ENCODE data around the gene DOCK4.
"Not testable (repeated sequence)": the region's sequence is repeated elsewhere in the genome, so short reads cannot be mapped to it uniquely, and the experiment has no call there.

The DOCK4 gene

DNA sequence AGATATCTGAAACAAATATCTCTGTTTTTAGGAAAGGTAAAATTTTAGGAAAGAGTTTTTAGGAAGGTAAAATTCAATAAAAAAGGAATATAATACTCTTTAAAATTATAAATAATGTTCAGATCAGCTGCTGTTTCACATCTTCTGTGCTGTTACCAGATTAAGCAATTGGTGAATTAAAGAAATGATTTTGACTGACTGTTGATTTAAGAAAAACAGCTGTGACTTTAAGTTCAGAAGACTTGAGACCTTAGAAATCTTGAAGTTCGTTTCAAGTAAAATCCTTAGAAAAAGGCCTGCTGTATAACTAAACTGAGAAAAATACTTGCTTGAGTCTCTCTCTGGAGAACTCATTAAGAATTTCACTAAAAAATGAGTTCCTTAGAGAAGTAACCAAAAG is 250.6 kb downstream of the DOCK4 start:
- DNase-seq (ENCODE audit: low spot score) (no peak), FAIRE-seq (no peak)

GRCh38 chr7:111954474-111955381 is 251.5 kb downstream of the DOCK4 start:
- no peak for FAIRE-seq
- no peak for DNase-seq (ENCODE audit: low spot score)

- no peak for DNase-seq (ENCODE audit: low spot score)
- FAIRE-seq = no peak
Observed at GRCh38 chr7:111954056-111954455, 252.1 kb downstream of the DOCK4 start.

GRCh38 chr7:111953611-111954010 is 252.6 kb downstream of the DOCK4 start:
- FAIRE-seq = no peak
- DNase-seq (ENCODE audit: low spot score) = peak; percentile 44

DNA sequence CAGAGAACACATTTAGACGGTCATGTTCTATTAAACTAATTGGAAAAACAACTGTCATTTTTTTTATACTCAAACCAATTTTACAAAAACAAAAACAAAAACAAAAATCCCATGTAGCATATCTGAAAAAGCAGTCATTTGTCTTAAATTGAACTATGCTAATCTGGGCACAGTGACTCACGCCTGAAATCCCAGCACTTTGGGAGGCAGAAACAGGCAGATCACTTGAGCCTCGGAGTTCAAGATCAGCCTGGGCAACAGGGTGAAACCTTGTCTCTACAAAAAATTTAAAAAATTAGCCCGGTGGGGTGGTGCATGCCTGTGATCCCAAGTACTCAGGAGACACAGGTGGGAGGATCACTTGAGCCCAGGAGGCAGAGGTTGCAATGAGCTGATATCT is 253.4 kb downstream of the DOCK4 start:
- no peak for FAIRE-seq
- no peak for DNase-seq (ENCODE audit: low spot score)

GRCh38 chr7:111951052-111951451 is 255.1 kb downstream of the DOCK4 start:
- DNase-seq (ENCODE audit: low spot score) = no peak
- FAIRE-seq = peak; percentile 39

DNA sequence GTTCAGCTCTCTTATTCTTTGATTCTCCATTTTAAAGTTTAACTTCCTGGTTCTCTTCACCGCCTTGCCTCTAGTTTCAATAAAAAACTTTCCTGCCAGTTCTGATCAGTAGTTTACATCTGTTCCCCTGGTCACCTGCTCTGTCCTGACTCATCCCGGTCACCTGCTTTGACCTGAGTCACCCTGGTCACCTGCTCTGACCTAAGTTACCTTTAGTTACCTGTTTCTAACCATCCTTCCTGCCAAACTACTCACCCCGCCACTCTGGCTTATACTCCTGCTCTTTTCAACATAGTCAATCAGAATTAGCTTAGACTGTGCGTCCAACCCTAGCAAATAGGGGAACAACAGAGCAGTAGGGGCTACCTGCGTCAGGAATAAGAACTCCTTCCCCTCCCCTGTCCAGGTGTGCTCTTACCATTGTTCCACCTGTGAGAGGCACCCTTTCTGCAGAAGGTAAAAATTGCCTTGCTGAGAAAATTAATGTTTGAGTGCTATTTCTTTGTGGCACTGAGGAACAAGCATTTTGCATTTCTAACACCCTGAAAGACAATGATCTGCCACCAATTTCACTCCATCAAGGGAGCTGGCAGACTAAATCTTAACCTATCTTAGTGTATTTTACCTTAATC is 263.6 kb downstream of the DOCK4 start:
- FAIRE-seq (no peak), DNase-seq (ENCODE audit: low spot score) (no peak)

DNA sequence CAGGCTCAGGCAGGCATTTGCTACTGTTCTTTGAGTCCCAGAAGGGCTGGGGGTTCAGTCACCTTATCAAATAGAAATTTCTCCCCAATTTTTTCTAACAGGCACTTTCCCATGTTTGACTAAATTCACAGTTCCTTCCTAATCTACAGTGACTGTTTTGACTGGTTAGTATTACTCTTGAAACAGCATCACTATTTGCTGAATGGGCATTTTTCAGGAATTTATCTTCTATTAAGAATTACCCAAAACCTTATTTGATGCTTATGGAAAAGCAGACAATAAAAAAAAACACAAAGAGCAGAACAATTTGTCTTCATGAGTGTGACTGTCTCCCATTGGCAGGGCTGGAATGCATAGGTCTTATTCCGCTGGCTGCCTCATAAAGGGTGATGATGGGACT is 269.0 kb downstream of the DOCK4 start:
- FAIRE-seq = no peak
- DNase-seq (ENCODE audit: low spot score) = no peak

- DNase-seq (ENCODE audit: low spot score) (no peak), FAIRE-seq (no peak)
Observed at GRCh38 chr7:111933609-111934008, 272.6 kb downstream of the DOCK4 start.

DNA sequence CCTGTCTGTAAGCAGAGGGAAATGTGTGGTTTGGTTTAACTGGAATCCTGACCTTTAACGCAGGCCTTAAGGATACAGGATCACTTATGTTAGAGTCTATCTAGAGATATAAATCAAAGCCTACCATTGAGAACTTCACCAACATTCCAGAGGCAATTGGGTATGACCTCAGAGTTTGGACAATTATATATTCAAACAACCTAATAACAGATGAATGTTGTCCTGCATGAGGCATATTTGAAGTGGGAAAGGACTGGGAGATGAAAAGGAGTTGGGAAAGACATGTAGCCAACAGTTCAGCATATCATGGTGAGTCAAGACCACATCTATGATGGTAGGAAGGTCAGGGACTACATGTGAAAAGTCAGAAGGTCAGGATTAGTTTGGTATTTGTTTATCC is 274.2 kb downstream of the DOCK4 start:
- no peak for DNase-seq (ENCODE audit: low spot score)
- no peak for FAIRE-seq

DNA sequence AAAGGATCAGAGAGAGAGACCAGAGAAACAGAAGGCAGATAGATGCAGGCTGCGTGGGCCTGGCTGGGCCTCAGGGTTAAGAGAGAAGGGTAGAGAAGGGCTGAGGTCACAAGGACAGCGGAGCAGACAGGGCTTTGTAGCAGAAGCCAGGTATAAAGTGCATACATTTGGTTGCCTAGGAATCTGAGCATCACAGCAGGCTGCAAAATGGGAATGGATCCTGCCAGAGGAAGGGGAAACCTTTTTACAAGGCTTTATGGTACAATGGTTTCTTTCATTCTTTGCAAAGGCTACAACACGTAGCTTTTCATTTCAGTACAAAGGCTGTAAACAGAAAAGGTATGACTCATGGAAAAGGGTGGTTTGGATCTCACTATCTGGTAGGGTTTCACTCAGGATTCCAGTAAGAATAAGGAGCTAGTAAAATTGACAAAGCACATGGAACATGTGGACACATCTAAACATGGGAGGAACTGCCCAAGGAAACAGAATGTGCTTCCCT is 275.1 kb downstream of the DOCK4 start:
- DNase-seq (ENCODE audit: low spot score) (no peak), FAIRE-seq (no peak)

DNA sequence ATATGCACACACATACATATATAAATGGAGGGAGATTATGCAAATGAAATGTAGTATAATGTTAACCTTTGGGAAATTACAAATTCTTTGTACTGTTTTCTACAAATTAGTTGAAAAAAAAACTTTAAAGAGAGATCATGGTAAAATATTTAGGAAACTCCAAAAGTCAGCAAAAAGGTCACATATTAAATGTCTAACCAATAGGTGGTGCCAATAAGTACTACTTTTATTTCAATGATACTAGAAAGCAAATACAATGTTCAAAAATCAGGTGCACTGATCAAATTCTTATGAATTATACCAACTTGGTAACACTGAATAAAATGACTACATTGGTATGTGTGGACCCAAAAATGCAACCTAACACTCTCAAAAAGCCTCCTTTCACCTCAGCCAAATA is 276.9 kb downstream of the DOCK4 start:
- DNase-seq (ENCODE audit: low spot score) (no peak), FAIRE-seq (peak; percentile 35)

- DNase-seq (ENCODE audit: low spot score) = no peak
- FAIRE-seq = no peak
Observed at GRCh38 chr7:111927353-111928019, 278.7 kb downstream of the DOCK4 start.

DNA sequence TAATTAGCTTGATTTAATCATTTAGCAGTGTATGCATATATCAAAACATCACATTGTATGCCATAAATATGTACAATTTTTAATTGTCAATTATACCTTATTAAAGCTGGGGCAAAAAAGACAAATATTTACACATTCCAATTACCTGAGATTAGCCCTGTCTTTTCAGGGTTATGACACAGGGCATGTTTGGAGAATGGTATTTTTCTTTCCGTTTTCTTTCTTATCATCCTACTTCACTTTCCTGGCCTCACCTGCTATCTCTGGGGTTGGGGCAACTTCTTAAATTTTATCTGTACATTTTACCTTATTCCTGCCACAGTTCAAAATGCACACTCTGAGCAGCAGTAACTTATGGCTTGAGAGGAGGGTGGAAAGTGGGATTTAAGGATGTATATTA is 285.9 kb downstream of the DOCK4 start:
- no peak for FAIRE-seq

DNA sequence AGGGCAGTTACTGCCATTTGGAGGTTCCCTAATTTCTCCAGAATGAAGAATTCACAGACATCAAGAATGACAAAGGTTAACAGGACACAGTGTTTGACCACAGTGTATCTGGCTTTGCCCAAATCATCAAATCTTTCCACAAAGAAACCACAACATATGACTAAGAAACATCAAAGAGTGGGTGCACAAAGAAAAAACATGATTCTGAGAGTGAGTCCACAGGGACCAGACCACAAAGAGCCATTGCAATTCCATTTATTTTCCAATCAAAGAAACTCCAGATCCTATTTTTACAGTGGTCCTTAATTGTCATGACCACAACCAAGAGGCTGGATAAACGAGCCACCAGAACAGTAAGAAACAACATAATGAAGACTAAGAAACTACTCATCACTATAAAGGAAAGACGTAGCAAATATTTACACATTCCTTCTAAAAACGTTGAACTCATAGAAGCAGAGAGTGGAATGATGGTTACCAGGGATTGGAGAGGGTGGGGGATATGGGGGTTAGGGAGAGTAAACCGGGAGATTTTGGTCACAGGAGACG is 286.5 kb downstream of the DOCK4 start:
- DNase-seq (ENCODE audit: low spot score) (peak; percentile 53), FAIRE-seq (peak; percentile 88)

More for the DNA sequence above, 285.9 kb downstream of the DOCK4 start:
- no peak for DNase-seq (ENCODE audit: low spot score)

DNA sequence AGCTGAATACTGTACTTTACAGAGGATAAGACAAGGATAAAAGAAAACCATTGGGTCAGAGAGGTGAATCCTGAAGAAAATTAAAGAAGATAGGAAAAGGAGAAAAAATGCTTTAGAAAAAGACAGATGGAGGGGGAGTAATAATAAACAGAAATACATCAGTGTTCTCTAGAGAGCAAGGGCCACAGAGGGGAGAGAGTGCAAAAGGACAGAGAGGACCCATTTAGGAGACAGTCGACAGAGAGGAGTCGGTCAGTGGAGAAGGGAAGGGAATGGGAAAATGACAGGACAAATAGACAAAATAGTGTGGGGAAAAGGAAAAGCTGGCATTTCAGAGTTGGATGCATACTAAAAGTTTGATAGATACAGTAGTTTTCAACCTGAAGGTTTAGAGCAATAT is 287.0 kb downstream of the DOCK4 start:
- DNase-seq (ENCODE audit: low spot score) = no peak
- no peak for FAIRE-seq

DNA sequence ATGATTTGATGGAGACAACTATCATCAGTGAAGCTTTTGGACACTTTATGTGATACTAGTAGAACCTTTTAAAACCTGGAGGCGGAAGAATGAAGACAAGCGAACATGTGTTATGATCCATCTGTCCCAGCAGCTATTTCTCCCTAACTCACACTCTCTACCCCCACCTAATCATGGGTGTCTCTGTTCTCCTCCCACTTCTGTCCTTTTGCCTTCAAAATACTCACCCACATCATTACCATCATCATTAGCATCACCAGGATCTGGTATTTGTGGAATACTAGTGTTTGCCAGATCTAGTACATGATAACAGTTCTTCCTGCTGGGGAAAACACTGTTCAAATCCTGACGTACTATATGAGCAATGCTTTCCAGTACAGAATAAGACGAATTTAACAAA is 287.7 kb downstream of the DOCK4 start:
- DNase-seq (ENCODE audit: low spot score) (no peak), FAIRE-seq (no peak)

GRCh38 chr7:111917404-111917803 is 288.8 kb downstream of the DOCK4 start:
- FAIRE-seq; DNase-seq (ENCODE audit: low spot score): not testable (repeated sequence)

- FAIRE-seq = no peak
- DNase-seq (ENCODE audit: low spot score) = no peak
Observed at GRCh38 chr7:111914291-111914690, 291.9 kb downstream of the DOCK4 start.

DNA sequence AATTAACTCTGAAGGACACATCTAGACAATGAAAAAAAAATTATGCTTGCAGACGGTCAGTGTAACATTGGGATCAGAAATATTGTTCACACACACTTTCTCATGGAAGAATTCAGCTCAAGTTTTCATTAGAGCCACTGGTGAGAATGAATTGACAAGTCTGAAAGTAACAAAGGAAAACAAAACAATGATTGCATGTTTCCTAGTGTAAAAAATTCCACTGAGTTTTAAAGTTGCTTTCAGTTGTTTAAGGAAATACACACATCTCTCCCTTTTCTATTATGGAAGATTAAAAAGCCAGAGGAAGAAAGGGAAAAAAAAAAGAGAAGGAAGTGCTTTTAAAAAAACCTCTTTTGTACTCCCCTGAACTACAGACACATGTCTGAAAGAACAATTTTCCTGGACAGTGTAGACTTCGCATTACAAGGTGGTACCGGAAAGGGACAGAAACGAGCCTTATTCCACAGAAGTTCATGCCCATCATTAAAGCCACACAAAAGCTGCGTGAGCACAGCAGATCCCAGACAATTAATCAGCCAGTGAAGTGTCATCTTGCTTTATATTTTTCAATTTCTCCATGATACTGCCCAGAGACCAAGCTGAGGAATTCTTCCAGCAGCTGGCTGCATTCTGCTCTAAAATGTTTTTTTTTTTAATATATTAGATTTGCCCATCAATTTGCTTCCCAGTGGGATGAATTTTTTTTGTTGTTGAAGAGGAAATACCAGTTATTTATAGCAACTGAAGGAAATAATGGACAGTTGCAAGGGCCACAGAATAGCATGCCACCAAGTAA is 294.8 kb downstream of the DOCK4 start:
- DNase-seq (ENCODE audit: low spot score) (no peak), FAIRE-seq (no peak)

DNA sequence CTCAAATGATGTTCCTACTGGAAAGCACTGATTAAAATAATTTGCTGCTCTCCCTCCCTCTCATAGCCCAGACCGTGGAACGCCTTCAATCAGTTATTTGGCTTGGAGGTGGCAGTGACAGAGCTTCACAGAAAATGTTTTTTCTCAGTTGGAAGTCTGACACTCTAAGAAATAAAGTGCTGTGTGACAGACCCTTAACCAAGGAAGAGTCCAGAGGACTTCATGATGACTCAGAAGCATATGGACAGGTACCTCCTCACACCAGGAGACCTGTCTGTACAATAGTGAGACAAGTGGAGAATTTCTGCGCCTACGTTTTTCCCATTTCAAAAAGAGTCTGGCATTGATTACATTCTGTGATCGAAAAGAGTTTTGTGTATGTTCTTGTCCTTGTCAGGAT is 295.5 kb downstream of the DOCK4 start:
- FAIRE-seq (no peak), DNase-seq (ENCODE audit: low spot score) (no peak)

Data from RCC 7860 (cell line).